ENCODE data around the gene UBE2M. TPM values are rescaled to one million over a fixed set of nuclear protein-coding genes. Genes with fewer than 3 reads are reported as not detected.
A peak's percentile ranks its signal among the peaks of the same experiment; 100 is the strongest.

Gene UBE2M
- total RNA-seq, 1 donor = 54.6 TPM

DNA sequence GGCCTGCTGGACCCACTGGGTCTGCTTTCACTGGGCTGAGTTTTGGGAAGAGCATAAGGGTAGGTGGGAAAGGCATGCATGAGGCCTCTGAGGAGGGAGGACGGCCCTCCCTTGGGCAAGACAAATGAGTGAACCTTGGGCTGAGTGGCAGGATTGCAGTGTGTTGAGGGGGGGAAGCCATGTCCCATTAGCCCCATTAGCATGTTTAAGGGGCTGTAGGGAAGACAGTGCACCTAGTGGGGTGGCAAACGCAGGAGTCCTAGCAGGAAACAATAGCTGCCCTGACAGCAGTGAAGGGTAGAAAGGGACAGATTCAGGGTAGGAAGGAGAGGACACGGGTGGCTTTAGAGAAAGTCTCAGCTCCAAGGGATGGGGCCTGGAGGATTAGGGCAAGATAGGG is 35.7 kb downstream of the UBE2M start:
- Histone ChIP-seq H3K4me3 (ENCODE audit: insufficient read depth, low read length) (no peak overlapping the region), H2AFZ (ENCODE audit: low read length) (no peak overlapping the region), H3K27ac (ENCODE audit: low read depth, low read length) (no peak overlapping the region), H3K27me3 (ENCODE audit: insufficient read depth, low read length) (no peaks in the 10 kb centered on the region), H3K9me3 (ENCODE audit: low read depth, low read length) (no peaks in the 10 kb centered on the region), H3K36me3 (ENCODE audit: insufficient read depth, low read length) (no peaks in the 10 kb centered on the region), H4K20me1 (ENCODE audit: insufficient read depth, low read length) (peaks cover 6% of the 10 kb centered on the region), H3K4me2 (ENCODE audit: insufficient read depth, low read length) (no peak overlapping the region), H3K4me1 (ENCODE audit: insufficient read depth, low read length) (peaks cover 14% of the 10 kb centered on the region), H3K79me2 (ENCODE audit: insufficient read depth, low read length) (peaks cover 12% of the 10 kb centered on the region)
- TF ChIP-seq, protein P1, sequence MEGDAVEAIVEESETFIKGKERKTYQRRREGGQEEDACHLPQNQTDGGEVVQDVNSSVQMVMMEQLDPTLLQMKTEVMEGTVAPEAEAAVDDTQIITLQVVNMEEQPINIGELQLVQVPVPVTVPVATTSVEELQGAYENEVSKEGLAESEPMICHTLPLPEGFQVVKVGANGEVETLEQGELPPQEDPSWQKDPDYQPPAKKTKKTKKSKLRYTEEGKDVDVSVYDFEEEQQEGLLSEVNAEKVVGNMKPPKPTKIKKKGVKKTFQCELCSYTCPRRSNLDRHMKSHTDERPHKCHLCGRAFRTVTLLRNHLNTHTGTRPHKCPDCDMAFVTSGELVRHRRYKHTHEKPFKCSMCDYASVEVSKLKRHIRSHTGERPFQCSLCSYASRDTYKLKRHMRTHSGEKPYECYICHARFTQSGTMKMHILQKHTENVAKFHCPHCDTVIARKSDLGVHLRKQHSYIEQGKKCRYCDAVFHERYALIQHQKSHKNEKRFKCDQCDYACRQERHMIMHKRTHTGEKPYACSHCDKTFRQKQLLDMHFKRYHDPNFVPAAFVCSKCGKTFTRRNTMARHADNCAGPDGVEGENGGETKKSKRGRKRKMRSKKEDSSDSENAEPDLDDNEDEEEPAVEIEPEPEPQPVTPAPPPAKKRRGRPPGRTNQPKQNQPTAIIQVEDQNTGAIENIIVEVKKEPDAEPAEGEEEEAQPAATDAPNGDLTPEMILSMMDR (IDR thresholded peaks at IDR 0.05; ENCODE audit: extremely low read depth, low read depth, low read length) = no peak
- DNase-seq (ENCODE audit: insufficient read length, low spot score, missing footprints) = peak; percentile 29

DNA sequence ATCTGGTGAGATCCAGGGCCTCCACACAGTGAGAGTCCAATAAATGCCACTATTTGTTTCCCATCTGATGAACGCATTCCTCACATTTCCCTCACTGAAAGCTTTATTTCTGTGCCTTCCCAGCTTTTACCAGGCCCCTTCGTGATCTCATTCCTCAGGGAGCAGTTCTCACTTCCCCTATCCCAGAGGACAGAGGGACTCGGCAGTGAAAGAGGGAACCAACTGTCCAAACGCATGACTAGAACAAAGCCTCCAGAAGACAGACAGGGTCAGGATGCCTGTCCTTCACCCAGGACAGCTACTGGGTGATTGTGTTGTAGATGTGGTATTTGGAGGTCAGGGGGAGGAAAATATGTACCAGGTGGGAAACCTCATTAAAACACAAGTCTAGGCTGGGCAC is 36.8 kb downstream of the UBE2M start:
- peaks cover 9% of the 10 kb centered on the region for H4K20me1 ChIP-seq (ENCODE audit: insufficient read depth, low read length)
- peaks cover 22% of the 10 kb centered on the region for H3K79me2 ChIP-seq (ENCODE audit: insufficient read depth, low read length)
- TF ChIP-seq, protein P1 (IDR thresholded peaks at IDR 0.05; ENCODE audit: extremely low read depth, low read depth, low read length) = no peak
- peaks cover 4% of the 10 kb centered on the region for H3K36me3 ChIP-seq (ENCODE audit: insufficient read depth, low read length)
- no peaks in the 10 kb centered on the region for H3K9me3 ChIP-seq (ENCODE audit: low read depth, low read length)
- no peak overlapping the region for H3K27ac ChIP-seq (ENCODE audit: low read depth, low read length)
- no peak overlapping the region for H3K4me3 ChIP-seq (ENCODE audit: insufficient read depth, low read length)
- H3K4me1 ChIP-seq (ENCODE audit: insufficient read depth, low read length) = peaks cover 14% of the 10 kb centered on the region
- H3K4me2 ChIP-seq (ENCODE audit: insufficient read depth, low read length) = no peak overlapping the region
- peak; percentile 42 for DNase-seq (ENCODE audit: insufficient read length, low spot score, missing footprints)
- no peak overlapping the region for H2AFZ ChIP-seq (ENCODE audit: low read length)
- H3K27me3 ChIP-seq (ENCODE audit: insufficient read depth, low read length) = no peaks in the 10 kb centered on the region

GRCh38 chr19:58520257-58520599 is 38.2 kb downstream of the UBE2M start:
- Histone ChIP-seq H3K4me2 (ENCODE audit: insufficient read depth, low read length) (peak overlapping the region; percentile 99), H3K36me3 (ENCODE audit: insufficient read depth, low read length) (peaks cover 4% of the 10 kb centered on the region), H3K4me3 (ENCODE audit: insufficient read depth, low read length) (peak overlapping the region; percentile 77), H2AFZ (ENCODE audit: low read length) (peak overlapping the region; percentile 99), H3K27ac (ENCODE audit: low read depth, low read length) (peak overlapping the region; percentile 81), H4K20me1 (ENCODE audit: insufficient read depth, low read length) (peaks cover 14% of the 10 kb centered on the region), H3K4me1 (ENCODE audit: insufficient read depth, low read length) (peaks cover 14% of the 10 kb centered on the region), H3K79me2 (ENCODE audit: insufficient read depth, low read length) (peaks cover 37% of the 10 kb centered on the region), H3K27me3 (ENCODE audit: insufficient read depth, low read length) (no peaks in the 10 kb centered on the region), H3K9me3 (ENCODE audit: low read depth, low read length) (no peaks in the 10 kb centered on the region)
- no peak for DNase-seq (ENCODE audit: insufficient read length, low spot score, missing footprints)
- TF ChIP-seq, protein P1 (IDR thresholded peaks at IDR 0.05; ENCODE audit: extremely low read depth, low read depth, low read length) = no peak

DNA sequence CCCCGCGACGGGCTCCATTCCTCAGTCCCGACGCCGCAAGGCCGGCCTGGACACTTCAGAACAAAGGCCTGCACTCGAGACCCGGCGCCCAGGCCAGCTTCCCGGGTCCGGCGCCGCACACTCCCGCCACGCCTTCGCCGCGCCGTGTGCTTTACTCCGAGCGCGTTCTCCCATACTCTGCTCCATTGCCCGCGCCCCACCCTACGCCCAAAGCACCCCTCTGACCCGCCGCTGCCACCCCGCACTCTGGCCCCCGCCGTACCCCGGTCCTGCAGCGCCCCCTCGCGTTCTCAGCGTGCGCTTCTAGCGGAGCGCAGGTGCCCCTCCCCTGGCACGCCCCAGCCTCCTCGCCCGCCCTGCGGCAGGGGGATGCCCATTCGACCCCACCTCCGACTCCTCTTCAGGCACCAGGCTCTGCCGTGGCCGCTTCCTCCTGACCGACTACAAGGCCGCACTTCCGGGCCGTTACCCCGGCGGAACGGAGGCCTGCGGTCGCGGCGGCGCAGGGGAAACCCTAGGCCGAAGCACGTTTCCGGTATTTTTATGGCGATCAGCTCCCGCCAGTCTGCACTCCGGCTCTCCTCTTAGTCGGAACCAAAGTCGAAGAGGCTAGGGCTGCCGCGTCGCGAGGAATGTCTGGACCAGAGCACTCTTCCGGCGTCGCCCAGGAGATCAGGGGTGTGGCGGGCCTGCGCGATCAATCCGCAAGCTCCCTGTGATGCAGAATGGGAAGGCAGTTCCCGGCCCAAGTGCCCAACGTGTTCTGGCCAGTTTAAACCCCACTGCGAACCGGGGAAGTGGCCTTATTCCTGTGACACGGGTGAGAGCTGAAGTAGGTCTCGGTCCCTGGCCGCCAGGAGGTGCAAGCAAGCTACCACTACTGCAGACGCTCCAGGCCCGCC is 38.8 kb downstream of the UBE2M start, which contains the start of gene ZBTB45:
ZBTB45 (minus strand) TSS at position 456 of the 902 bp plus-strand sequence. CDS start 2,137 bp downstream, outside the sequence.
- Histone ChIP-seq H3K27me3 (ENCODE audit: insufficient read depth, low read length) (no peaks in the 10 kb centered on the region), H3K4me2 (ENCODE audit: insufficient read depth, low read length) (peak within 1 kb of the TSS; percentile 99), H3K4me3 (ENCODE audit: insufficient read depth, low read length) (peak within 1 kb of the TSS; percentile 77), H4K20me1 (ENCODE audit: insufficient read depth, low read length) (peaks cover 17% of the 10 kb centered on the region), H3K79me2 (ENCODE audit: insufficient read depth, low read length) (peaks cover 41% of the 10 kb centered on the region), H3K27ac (ENCODE audit: low read depth, low read length) (peak within 1 kb of the TSS; percentile 81), H2AFZ (ENCODE audit: low read length) (peak within 1 kb of the TSS; percentile 99), H3K4me1 (ENCODE audit: insufficient read depth, low read length) (peaks cover 14% of the 10 kb centered on the region), H3K9me3 (ENCODE audit: low read depth, low read length) (no peaks in the 10 kb centered on the region), H3K36me3 (ENCODE audit: insufficient read depth, low read length) (peaks cover 4% of the 10 kb centered on the region)
- peak; percentile 99 for DNase-seq (ENCODE audit: insufficient read length, low spot score, missing footprints)
- TF ChIP-seq, protein P1 (IDR thresholded peaks at IDR 0.05; ENCODE audit: extremely low read depth, low read depth, low read length) = peak; percentile 51
